ENCODE measurements around the gene EFNA1.

Gene EFNA1

GRCh38 chr1:155184351-155184811 is 56.7 kb downstream of the EFNA1 start:
- intact Hi-C loops (cut with DNase I), result no loop called here
- peak in 4 of 10 donors; percentile 4 to 68 (median 64) for DNase-seq
